ENCODE results near the gene ULK2.

DNA sequence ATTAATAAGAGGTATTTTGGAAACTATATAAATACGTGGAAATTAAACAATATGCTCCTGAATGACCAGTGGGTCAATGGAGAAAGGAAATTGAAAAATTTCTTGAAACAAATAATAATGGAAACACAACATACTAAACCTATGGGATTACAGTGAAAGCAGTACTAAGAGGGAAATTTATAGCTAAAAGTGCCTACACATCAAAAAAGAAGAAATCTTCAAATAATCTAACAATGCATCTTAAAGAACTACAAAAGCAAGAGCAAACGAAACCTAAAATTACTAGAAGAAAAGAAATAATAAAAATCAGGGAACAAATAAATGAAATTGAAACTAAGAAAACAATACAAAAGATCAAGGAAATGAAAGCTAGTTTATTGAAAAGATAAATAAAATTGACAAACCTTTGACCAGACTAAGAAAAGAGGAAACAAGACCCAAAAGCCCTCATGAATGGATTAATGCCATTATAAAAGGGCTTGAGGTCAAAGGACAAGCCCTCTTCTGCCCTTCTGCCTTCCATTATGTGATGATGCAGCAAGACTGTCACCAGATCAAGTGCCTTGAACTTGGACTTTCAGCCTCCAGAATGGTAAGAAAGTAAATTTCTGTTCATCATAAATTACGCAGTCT lies 75.7 kb downstream of the ULK2 start:
- TF ChIP-seq CTCF (IDR thresholded peaks at IDR 0.05; ENCODE audit: low read length) = no peak
- no peak for TF ChIP-seq EZH2 (IDR thresholded peaks at IDR 0.05; ENCODE audit: borderline replicate concordance, low read length)

All from OCI-LY1 (cell line).